ENCODE results near the gene SLCO2A1. TPM values are rescaled to one million over a fixed set of nuclear protein-coding genes. Genes with fewer than 3 reads are reported as not detected.

The SLCO2A1 gene
- total and polyA plus RNA-seq, 2 donors from 2014 or later, result 27.2 to 169 TPM

DNA sequence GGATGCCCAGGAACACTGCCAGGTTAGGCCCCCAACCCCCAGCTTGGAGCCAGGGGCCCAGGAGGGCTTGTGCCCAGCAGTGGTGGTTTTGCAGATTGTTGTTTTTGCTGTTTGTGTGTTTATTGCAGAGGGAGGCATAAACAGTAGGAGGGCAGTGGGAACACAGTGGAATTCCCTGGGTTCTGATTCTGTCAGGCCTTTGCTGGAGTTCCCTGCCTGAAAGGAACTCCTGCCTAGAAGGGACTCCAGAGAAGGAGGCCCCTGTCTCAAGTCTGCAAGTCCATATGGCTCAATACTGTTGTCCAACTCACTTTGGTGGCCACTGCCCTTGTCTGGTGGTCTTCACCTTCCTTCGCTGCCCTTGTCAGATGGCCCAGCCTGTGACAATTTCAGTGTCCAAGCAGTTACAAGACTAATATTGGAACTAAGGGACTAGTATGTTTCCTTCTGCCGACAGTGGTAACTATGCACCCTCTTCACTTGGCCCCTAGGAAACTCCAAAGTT, 86.6 kb downstream of the SLCO2A1 start:
- H3K4me3 ChIP-seq (ENCODE audit: low read length in 3 of 3), result no peak overlapping the region
- intact Hi-C loops (cut with DNase I), result no loop called here
- H3K36me3 ChIP-seq (ENCODE audit: control insufficient read depth in 2 of 3, insufficient read depth in 3 of 3, low read length in 3 of 3), result no peaks in the 10 kb centered on the region
- no peaks in the 10 kb centered on the region for H3K27me3 ChIP-seq (ENCODE audit: control insufficient read depth, insufficient read depth, low read length)
- no peaks in the 10 kb centered on the region for H3K9me3 ChIP-seq (ENCODE audit: control insufficient read depth in 2 of 3, insufficient read depth in 1 of 3, low read length in 3 of 3)
- no peak overlapping the region for H3K9ac ChIP-seq (ENCODE audit: low read length in 3 of 3)
- H3K4me1 ChIP-seq (ENCODE audit: control insufficient read depth in 2 of 3, insufficient read depth in 2 of 3, low read depth in 1 of 3, low read length in 3 of 3), result peaks cover 0 to 14% (median 11%) of the 10 kb centered on the region in 3 donors
- H3K27ac ChIP-seq (ENCODE audit: low read depth in 2 of 2, low read length in 2 of 2), result no peak overlapping the region
- no peak for FAIRE-seq
- peak in 1 of 5 donors; percentile 6 for DNase-seq
- TF ChIP-seq, protein P1, sequence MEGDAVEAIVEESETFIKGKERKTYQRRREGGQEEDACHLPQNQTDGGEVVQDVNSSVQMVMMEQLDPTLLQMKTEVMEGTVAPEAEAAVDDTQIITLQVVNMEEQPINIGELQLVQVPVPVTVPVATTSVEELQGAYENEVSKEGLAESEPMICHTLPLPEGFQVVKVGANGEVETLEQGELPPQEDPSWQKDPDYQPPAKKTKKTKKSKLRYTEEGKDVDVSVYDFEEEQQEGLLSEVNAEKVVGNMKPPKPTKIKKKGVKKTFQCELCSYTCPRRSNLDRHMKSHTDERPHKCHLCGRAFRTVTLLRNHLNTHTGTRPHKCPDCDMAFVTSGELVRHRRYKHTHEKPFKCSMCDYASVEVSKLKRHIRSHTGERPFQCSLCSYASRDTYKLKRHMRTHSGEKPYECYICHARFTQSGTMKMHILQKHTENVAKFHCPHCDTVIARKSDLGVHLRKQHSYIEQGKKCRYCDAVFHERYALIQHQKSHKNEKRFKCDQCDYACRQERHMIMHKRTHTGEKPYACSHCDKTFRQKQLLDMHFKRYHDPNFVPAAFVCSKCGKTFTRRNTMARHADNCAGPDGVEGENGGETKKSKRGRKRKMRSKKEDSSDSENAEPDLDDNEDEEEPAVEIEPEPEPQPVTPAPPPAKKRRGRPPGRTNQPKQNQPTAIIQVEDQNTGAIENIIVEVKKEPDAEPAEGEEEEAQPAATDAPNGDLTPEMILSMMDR (IDR thresholded peaks at IDR 0.05; ENCODE audit: borderline replicate concordance, extremely low read depth, insufficient read depth), result no peak

DNA sequence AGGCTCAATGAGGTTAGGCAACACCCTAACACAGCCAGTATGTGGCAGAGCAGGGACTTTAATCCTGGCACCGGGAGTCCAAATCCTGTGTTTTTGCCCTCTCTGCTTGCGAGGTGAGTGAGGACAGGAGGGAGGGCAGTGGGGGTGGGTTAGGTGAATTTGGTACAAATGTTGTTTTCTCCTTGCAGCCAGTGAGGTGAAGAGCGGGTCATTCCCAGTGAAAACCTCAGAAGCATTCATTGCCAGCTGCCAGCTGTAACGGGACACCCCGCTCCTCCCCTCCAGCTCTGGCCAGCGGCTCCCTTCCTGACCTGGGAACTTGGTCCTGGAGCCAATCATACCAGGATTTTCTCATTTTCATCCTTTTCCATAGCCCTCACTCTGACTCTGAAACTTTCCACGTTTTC, 88.3 kb downstream of the SLCO2A1 start:
- DNase-seq, result peak; percentile 53 to 82 (median 74)
- Histone ChIP-seq H3K9me3 (ENCODE audit: control insufficient read depth in 2 of 3, insufficient read depth in 1 of 3, low read length in 3 of 3) (no peaks in the 10 kb centered on the region), H3K27ac (ENCODE audit: low read depth in 2 of 2, low read length in 2 of 2) (no peak overlapping the region), H3K36me3 (ENCODE audit: control insufficient read depth in 2 of 3, insufficient read depth in 3 of 3, low read length in 3 of 3) (no peaks in the 10 kb centered on the region), H3K4me3 (ENCODE audit: low read length in 3 of 3) (no peak overlapping the region), H3K4me1 (ENCODE audit: control insufficient read depth in 2 of 3, insufficient read depth in 2 of 3, low read depth in 1 of 3, low read length in 3 of 3) (peaks cover 0 to 14% (median 11%) of the 10 kb centered on the region in 3 donors), H3K27me3 (ENCODE audit: control insufficient read depth, insufficient read depth, low read length) (no peaks in the 10 kb centered on the region), H3K9ac (ENCODE audit: low read length in 3 of 3) (no peak overlapping the region)
- no peak for FAIRE-seq
- TF ChIP-seq, protein P1 (IDR thresholded peaks at IDR 0.05; ENCODE audit: borderline replicate concordance, extremely low read depth, insufficient read depth), result no peak
- intact Hi-C loops (cut with DNase I), result no loop called here

DNA sequence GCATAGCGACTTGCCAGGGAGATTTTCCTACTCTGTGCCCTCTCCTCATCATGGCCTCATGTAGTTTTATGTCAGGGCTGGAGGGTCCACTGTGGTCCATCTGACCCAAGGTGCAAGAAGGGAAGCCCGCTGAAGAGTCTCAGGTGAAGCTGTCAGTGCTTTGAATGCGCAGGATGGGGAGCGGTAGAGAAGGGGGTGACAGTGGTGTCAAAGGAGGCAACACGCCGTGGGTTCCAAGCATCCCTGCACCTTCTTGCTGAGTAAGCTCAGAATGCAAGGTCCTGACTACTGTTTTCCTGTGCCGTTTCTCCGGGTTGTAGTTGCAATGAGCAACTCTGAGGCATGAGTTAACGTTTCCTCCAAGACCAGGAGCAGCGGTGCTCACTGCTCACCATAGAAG, 89.2 kb downstream of the SLCO2A1 start:
- Histone ChIP-seq H3K9ac (ENCODE audit: low read length in 3 of 3) (no peak overlapping the region), H3K27me3 (ENCODE audit: control insufficient read depth, insufficient read depth, low read length) (no peaks in the 10 kb centered on the region), H3K4me3 (ENCODE audit: low read length in 3 of 3) (no peak overlapping the region), H3K4me1 (ENCODE audit: control insufficient read depth in 2 of 3, insufficient read depth in 2 of 3, low read depth in 1 of 3, low read length in 3 of 3) (peaks cover 0 to 14% (median 7%) of the 10 kb centered on the region in 3 donors), H3K36me3 (ENCODE audit: control insufficient read depth in 2 of 3, insufficient read depth in 3 of 3, low read length in 3 of 3) (no peaks in the 10 kb centered on the region), H3K27ac (ENCODE audit: low read depth in 2 of 2, low read length in 2 of 2) (no peak overlapping the region), H3K9me3 (ENCODE audit: control insufficient read depth in 2 of 3, insufficient read depth in 1 of 3, low read length in 3 of 3) (no peaks in the 10 kb centered on the region)
- intact Hi-C loops (cut with DNase I), result no loop called here
- TF ChIP-seq, protein P1 (IDR thresholded peaks at IDR 0.05; ENCODE audit: borderline replicate concordance, extremely low read depth, insufficient read depth), result no peak
- no peak for FAIRE-seq
- DNase-seq, result peak in 2 of 5 donors; percentile 6 to 32

DNA sequence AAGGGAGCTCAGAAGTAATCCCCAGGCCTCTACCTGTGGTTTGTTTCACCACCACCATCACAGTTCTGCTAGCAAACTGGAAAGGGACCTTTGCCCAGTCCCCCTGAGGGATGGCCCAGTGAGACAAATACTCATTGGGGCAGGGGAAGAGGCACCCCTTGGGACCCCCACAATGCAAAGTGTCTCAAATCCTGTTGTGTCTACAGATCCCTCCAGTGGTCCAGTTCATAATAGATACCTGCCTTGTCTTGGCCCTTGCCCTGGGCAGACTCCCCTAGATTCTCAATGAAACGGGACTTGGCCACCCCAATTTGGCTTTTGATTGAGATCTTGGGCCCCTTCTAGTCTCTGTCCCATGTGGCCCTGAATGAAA, 90.3 kb downstream of the SLCO2A1 start:
- no peak overlapping the region for H3K4me3 ChIP-seq (ENCODE audit: low read length in 3 of 3)
- no peak for FAIRE-seq
- no peak overlapping the region for H3K27ac ChIP-seq (ENCODE audit: low read depth in 2 of 2, low read length in 2 of 2)
- no peak overlapping the region for H3K9ac ChIP-seq (ENCODE audit: low read length in 3 of 3)
- TF ChIP-seq, protein P1 (IDR thresholded peaks at IDR 0.05; ENCODE audit: borderline replicate concordance, extremely low read depth, insufficient read depth), result no peak
- DNase-seq, result no peak
- no peaks in the 10 kb centered on the region for H3K9me3 ChIP-seq (ENCODE audit: control insufficient read depth in 2 of 3, insufficient read depth in 1 of 3, low read length in 3 of 3)
- no peaks in the 10 kb centered on the region for H3K36me3 ChIP-seq (ENCODE audit: control insufficient read depth in 2 of 3, insufficient read depth in 3 of 3, low read length in 3 of 3)
- intact Hi-C loops (cut with DNase I), result no loop called here
- peaks cover 0 to 8% (median 2%) of the 10 kb centered on the region in 3 donors for H3K4me1 ChIP-seq (ENCODE audit: control insufficient read depth in 2 of 3, insufficient read depth in 2 of 3, low read depth in 1 of 3, low read length in 3 of 3)
- H3K27me3 ChIP-seq (ENCODE audit: control insufficient read depth, insufficient read depth, low read length), result no peaks in the 10 kb centered on the region
